SK-N-SH treated with all-trans-retinoic acid at 6 μM for 48 hours (cell line): ENCODE data around the gene CLDN5.

ENCODE experiments used
- ARNTL ChIP-seq: fragments of 450-650 bp; formaldehyde crosslinking; IDR thresholded peaks from 2 replicates; pipeline ENCODE4 v1.5.0; 2020; ENCODE audit warnings: low read depth, mild to moderate bottlenecking, moderate library complexity, borderline replicate concordance
- BACH2 ChIP-seq: fragments of 250-450 bp; sonication (Bioruptor Pico); IDR thresholded peaks from 2 replicates; pipeline ENCODE4 v1.9.0; 2021; ENCODE audit warnings: mild to moderate bottlenecking, borderline replicate concordance
- CREB5 ChIP-seq: fragments of 250-450 bp; sonication (Bioruptor Pico); IDR thresholded peaks from 2 replicates; pipeline ENCODE4 v1.5.1; 2020; ENCODE audit warnings: low read depth, mild to moderate bottlenecking, moderate library complexity
- CSRNP3 ChIP-seq: fragments of 250-450 bp; sonication (Bioruptor Pico); IDR thresholded peaks from 2 replicates; pipeline ENCODE4 v1.5.1; 2021; ENCODE audit warnings: mild to moderate bottlenecking, moderate library complexity
- ESRRG ChIP-seq: fragments of 250-450 bp; sonication (Bioruptor Pico); IDR thresholded peaks from 2 replicates; pipeline ENCODE4 v1.6.1; 2021; ENCODE audit warnings: mild to moderate bottlenecking
- OSR1 ChIP-seq: fragments of 250-450 bp; sonication (Bioruptor Pico); IDR thresholded peaks from 2 replicates; pipeline ENCODE4 v1.8.0; 2022; ENCODE audit warnings: moderate library complexity, mild to moderate bottlenecking, inconsistent platforms
- PATZ1 ChIP-seq: fragments of 250-450 bp; sonication (Bioruptor Pico); IDR thresholded peaks from 2 replicates; pipeline ENCODE4 v1.8.0; 2020; ENCODE audit warnings: mild to moderate bottlenecking, moderate library complexity, borderline replicate concordance
- TOX ChIP-seq: fragments of 250-450 bp; sonication (Bioruptor Pico); IDR thresholded peaks from 2 replicates; pipeline ENCODE4 v1.8.0; 2021; ENCODE audit warnings: mild to moderate bottlenecking, moderate library complexity, borderline replicate concordance
- ZFP30 ChIP-seq: fragments of 450-650 bp; formaldehyde crosslinking; IDR thresholded peaks from 2 replicates; pipeline ENCODE4 v1.5.0; 2022; ENCODE audit warnings: mild to moderate bottlenecking, moderate library complexity
- ZNF70 ChIP-seq: fragments of 450-650 bp; formaldehyde crosslinking; IDR thresholded peaks from 2 replicates; pipeline ENCODE4 v1.5.0; 2020; ENCODE audit warnings: mild to moderate bottlenecking, moderate library complexity

- TF ChIP-seq ZNF70 (CRISPR knock-in tag) = no peak
- no peak for TF ChIP-seq CREB5 (CRISPR knock-in tag)
- TF ChIP-seq PATZ1 (CRISPR knock-in tag) = no peak
- no peak for TF ChIP-seq CSRNP3 (CRISPR knock-in tag)
- no peak for TF ChIP-seq BACH2 (CRISPR knock-in tag)
- no peak for TF ChIP-seq ARNTL (CRISPR knock-in tag)
- no peak for TF ChIP-seq OSR1 (CRISPR knock-in tag)
- TF ChIP-seq ZFP30 (CRISPR knock-in tag) = no peak
- no peak for TF ChIP-seq TOX (CRISPR knock-in tag)
- no peak for TF ChIP-seq ESRRG
Measured at GRCh38 chr22:19566279-19567156, 42.3 kb upstream of the CLDN5 start.
